GM12864 (cell line): ENCODE results near the gene GRID1.

Experiments used
- DNase-seq: peaks from one replicate; pipeline ENCODE4 v3.0.0-alpha.2; 2011; ENCODE audit warnings: low read depth
- H3K4me3 ChIP-seq: 2 replicates; pipeline ENCODE4 v1.5.1; 2011; ENCODE audit warnings: mild to moderate bottlenecking, low read depth, low read length, control low read depth
- TF ChIP-seq, protein P1 (sequence below): IDR thresholded peaks from 2 replicates; pipeline ENCODE4 v1.5.1; 2011; ENCODE audit warnings: low read depth, mild to moderate bottlenecking, moderate library complexity, low read length, control low read depth, inconsistent platforms; ENCODE audit errors: missing control alignments

GRID1 gene

DNA sequence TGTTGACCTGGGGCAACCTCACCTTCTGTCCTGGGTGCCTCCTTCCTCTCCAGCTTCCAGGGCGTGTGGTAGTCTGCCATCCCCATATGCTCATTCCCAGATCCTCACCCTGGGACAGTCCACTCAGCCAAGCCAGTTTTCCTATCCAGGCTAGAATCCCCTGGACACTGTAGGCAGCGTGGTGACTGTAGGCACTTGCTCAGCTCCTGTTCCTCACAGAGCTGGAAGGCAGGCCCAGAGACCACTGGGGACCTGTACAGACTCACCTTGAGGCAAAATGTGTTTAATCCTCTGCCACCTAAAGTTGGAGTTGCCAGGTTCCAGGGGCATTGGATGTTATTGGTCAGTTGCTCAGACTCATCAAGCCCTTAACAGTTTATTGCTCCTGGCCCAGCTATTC, 2.4 kb upstream of the GRID1 start:
- no peak overlapping the region for H3K4me3 ChIP-seq
- TF ChIP-seq, protein P1, sequence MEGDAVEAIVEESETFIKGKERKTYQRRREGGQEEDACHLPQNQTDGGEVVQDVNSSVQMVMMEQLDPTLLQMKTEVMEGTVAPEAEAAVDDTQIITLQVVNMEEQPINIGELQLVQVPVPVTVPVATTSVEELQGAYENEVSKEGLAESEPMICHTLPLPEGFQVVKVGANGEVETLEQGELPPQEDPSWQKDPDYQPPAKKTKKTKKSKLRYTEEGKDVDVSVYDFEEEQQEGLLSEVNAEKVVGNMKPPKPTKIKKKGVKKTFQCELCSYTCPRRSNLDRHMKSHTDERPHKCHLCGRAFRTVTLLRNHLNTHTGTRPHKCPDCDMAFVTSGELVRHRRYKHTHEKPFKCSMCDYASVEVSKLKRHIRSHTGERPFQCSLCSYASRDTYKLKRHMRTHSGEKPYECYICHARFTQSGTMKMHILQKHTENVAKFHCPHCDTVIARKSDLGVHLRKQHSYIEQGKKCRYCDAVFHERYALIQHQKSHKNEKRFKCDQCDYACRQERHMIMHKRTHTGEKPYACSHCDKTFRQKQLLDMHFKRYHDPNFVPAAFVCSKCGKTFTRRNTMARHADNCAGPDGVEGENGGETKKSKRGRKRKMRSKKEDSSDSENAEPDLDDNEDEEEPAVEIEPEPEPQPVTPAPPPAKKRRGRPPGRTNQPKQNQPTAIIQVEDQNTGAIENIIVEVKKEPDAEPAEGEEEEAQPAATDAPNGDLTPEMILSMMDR, result no peak
- DNase-seq, result no peak

DNA sequence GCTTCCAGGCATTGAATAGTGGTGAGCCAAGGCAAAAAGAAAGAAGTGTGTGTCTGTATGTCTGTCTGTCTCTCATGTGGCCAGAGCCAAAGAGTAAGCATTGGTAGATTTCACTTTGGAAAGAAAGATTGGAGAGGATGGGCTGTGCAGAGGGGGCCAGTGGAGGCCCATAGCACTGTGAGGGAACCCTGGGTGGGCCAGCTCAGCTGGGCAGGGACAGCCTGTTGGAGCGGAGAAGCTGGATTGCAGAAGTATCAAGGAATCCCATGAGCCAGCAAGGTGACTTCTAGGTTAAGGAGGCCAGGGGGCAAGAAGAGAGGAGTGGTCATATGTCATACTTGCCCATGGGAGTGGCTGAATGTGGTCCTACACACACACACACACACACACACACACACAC, 1.5 kb upstream of the GRID1 start:
- DNase-seq, result no peak
- TF ChIP-seq, protein P1, result no peak
- no peak overlapping the region for H3K4me3 ChIP-seq

DNA sequence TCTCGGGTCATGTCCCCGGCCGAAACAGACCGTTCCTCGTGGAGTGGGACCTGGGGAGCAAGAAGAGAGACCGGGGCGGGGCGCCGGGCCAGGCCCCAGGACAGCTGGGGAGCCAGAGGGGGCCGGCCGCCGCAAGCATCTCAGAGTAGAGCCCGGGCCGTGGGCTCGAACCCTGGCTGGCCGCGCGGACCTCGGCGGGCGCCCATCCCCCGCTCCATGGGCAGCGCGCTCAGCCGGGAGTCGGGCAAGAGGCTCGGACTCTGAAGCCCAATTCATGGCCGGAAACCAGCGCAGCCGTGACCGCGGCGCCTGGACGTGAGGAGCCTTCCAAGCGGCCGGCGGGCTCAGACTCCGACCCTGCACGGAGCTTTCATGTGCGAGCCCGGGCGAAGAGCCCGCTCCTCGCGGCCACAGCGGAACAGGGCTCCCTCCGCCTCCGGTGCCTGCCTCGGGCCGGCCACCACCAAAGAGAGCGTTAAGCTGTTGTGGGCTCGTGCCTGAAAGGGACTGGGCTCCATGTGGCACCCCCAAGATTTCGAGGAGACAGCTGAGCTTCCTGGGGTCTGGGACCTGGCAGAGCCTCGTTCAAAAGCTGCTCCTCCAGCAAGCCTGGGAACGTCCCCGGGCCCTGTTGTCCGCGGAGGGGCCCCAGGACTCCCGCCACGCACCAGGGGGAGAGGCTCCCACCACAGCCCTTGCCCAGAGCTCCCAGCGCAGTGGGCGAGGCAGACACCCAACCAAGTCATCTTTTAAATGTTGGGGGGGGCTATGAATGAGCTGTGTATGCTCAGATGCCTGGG, 757 bp upstream of the GRID1 start:
- TF ChIP-seq, protein P1, result no peak
- H3K4me3 ChIP-seq, result no peak overlapping the region; the same call in 1 of the 2 replicates
- no peak for DNase-seq

DNA sequence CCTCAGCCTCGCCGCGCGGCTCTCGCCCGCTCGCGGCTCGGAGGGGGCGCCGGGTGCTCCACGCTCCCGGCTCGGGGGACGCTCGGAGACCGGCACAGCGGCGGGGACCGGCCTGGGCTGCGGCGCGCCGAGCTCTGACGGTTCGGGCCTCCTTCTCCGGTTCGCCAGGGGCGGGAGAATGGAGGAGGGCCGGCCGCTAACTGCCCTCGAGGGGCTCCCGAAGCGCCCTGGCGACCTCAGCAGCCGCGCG, 232 bp upstream of the GRID1 start:
- DNase-seq, result no peak
- TF ChIP-seq, protein P1, result no peak
- H3K4me3 ChIP-seq, result no peak overlapping the region; the same call in 1 of the 2 replicates

DNA sequence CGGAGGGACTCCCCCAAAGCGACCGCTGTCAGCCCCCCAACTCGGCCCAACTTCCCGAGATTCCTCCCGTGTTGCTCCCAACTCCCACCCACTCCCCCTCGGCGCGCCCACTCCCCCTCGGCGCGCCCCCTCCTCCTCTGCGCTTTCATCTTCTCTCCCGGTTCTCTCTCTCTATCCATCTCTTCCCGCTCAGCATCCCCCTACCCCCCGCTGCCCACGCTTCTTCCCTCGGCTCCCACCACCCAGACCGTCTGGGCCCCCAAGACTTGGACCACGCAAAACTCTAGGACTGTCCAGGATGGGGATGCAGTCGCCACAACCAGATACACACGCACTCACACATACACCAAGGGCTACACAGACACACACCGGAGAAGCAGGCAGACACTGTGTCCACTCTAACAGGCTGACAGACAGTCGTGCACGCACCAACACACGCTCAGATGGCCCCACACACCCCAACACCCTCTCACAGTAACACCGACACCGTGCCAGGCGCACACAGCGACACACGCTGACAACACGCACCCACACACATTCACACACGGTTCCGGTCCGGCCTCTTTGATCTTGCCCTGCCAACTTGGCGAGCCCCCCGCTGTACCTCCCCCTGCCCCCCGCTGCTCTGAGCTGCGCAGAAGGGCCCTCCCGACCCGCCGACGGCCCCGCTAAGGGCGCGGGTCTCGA, 1.1 kb downstream of the GRID1 start:
- H3K4me3 ChIP-seq, result no peak overlapping the region
- TF ChIP-seq, protein P1, result no peak
- no peak for DNase-seq

DNA sequence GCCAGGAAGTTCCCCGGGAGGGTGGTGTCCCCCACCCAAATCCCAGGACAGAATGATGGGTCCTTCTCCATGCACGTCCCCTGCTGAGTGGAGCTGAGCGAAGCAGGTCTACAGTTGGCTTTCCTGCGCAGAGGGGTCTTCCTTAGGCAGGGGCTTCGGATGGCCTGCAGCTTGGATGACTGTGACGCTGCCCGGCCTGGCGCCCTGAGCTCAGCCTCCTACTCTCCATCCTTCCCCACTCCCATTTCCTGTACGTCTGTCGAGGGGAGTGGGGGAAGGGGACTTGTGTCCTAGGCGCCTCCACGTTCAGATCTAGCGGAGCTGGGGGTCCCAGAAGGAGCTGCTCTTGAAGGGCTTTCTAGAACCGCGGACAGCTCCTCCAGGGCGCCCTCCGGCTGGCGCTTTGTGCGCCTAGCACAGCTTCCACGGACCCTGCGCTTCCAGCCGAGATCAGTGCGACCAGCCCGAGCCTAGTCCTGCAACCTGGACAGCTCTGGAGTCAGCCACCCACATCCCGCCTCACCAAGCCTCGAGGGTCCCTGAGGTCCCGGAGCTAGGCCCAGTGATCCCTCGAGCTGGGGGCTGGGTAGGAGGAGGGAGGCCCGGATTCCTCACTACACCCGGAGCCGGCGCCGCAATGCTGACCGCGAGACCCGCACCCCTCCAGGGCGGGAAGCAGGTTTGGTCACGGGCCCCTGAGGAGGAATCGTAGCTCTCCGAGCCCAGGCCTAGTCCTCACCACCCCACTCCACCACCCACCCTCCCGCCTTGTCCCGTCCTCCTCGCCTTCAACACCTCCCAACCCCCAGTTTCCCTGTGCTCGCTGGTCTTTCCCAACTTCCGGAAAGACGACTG, 1.9 kb downstream of the GRID1 start:
- H3K4me3 ChIP-seq, result no peak overlapping the region
- no peak for DNase-seq
- TF ChIP-seq, protein P1, result no peak
